LHCN-M2 (cell line): ENCODE data around the gene CEP89. TPM values are rescaled to one million over a fixed set of nuclear protein-coding genes. Genes with fewer than 3 reads are reported as not detected.
A peak's percentile ranks its signal among the peaks of the same experiment; 100 is the strongest.
"Not testable (repeated sequence)": the region's sequence is repeated elsewhere in the genome, so short reads cannot be mapped to it uniquely, and the experiment has no call there.

Experiments used
- DNase-seq: peaks from one replicate; pipeline ENCODE4 v3.0.0-alpha.2; 2012; ENCODE audit warnings: low read depth
- total RNA-seq: library from RNA; depleted of rRNA; stranded (reverse); fragments of >200 nt; gene quantifications from 2 replicates; pipeline ENCODE4 v1.2.3, GENCODE V29; 2014

Gene CEP89
- total RNA-seq, 1 experiment from 2014 or later = 21.4 TPM

DNA sequence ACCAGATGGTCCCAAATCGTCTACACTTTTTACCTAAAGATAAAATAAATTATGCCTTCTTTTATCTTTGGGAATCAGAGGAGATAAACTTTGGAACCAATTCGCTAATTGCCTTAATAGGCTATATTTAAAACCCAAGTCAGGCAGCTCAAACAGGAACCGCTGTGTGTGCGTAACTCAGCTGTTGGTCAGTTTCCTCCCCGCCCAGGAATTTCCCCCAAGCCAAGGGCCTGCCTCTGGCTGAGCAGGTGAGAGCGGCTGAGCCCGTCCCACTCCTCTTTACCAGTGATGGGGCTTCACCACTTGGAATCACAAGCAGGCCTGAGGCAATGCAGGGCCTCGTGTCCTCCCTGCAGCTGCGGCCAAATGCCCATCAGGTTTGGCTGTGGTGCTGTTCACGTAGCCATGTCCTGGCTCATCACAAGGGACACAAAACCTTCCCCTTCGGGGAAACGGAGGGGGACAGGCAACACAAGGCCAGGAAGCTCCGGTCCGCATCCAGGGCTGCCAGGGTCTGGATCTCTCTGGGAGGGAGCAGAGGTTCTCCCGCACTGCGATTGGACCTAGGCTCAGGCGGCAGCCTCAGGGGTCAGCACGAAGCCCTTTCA, 101.7 kb downstream of the CEP89 start:
- DNase-seq = no peak

GRCh38 chr19:32869369-32869965, 102.3 kb downstream of the CEP89 start, which contains the start of gene SLC7A9:
SLC7A9 (minus strand) TSS chr19:32869767; CDS start chr19:32868534, 1,233 bp downstream.
- no peak for DNase-seq

- DNase-seq = no peak
Observed at GRCh38 chr19:32868206-32868950, 103.4 kb downstream of the CEP89 start.

GRCh38 chr19:32867436-32867835, 104.3 kb downstream of the CEP89 start:
- DNase-seq = not testable (repeated sequence)

DNA sequence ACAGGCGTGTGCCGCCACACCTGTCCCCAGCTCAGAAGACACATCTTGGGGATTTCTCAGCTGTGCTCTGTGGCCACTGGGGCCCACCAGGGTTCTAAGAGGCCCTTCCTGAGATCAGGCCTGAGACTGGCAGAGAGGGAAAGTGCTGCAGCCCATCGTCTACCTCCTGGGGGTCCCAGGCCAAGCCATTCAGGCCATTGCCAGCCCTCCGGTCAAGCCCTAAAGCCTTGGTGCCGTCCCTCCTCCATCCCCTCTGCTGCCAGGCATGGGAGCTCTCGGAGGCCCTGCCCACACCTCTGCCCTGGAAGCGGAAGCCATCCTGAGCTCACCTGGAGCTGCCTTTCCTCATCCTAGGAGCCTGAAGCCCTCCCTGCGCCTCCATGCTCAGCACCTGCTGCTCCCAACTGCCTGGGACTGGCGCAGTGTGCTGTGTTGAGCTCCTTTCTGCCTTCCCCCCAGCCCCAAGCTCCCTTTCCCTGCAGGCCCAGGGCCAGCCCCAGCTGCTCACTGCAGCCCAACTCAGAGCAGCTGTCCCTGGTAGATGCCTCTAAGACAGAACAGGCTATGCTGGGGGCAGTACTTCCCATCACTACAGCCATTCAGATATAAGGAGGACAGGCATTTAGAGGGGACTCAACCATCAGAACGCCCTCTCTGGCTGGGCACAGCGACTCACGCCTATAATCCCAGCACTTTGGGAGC, 105.0 kb downstream of the CEP89 start:
- DNase-seq = peak; percentile 20

DNA sequence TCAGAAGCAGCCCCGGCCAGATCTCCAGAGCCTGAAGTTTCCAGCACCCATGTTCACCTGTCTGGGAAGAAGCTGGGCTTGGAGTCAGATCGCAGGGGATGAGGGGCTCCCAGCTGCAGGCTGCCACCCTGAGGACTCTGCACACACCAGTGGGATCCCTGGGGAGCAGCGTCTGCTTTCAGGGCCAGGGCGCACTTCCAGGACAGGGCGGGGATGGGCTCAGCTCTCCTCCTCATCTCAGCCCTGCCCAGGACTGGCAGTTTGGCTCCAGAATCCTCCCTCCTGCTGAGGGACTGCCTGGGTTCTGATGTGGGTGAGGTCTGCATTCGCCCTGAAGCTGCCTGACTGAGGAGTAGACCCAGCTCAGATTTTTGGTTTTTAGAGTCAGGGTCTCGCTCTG, 105.7 kb downstream of the CEP89 start:
- DNase-seq = no peak

- DNase-seq = peak; percentile 37
Observed at GRCh38 chr19:32865326-32865725, 106.4 kb downstream of the CEP89 start.

GRCh38 chr19:32864318-32865007, 107.3 kb downstream of the CEP89 start:
- DNase-seq = no peak

- DNase-seq = no peak
Observed at GRCh38 chr19:32863841-32864240, 107.9 kb downstream of the CEP89 start.

GRCh38 chr19:32863301-32863700, 108.5 kb downstream of the CEP89 start:
- DNase-seq = no peak

- no peak for DNase-seq
Observed at GRCh38 chr19:32862741-32863140, 109.0 kb downstream of the CEP89 start.

DNA sequence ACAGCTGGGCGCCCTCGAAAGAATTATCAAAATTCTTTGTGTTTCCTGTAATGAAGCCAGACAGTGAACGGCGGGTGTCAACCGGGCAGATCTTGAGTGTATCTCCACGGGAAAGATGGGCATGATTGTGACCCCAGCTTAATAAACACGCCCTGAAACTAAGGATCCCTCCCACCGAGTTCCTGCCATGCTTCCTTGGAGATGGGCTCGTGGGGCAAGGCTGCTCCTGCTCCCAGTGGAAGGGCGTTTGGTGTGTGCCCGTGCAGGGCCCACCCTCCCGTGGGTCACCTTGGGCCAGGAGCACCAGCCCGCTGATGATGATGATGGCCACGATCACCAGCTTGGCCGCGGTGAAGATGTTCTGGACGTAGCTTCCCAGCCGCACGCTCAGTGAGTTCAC, 109.6 kb downstream of the CEP89 start:
- no peak for DNase-seq

DNA sequence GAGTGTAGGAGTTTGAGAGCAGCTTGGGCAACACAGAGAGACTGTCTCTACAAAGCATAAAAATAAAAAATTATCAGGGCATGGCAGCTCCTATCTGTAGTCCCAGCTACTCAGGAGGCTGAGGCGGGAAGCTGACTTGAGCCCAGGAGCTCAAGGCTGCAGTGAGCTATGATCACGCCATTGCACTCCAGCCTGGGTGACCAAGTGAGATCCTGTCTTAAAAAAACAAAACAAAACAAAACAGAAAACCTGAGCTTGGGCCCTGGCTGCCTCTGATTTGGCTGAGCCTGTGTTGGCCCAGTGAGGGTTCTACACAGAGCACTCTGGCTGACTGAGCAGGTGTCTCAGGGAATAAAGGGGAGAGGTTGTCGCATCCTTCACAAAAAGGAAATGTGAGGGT, 110.2 kb downstream of the CEP89 start:
- DNase-seq = no peak

GRCh38 chr19:32859591-32859990, 112.2 kb downstream of the CEP89 start:
- no peak for DNase-seq

DNA sequence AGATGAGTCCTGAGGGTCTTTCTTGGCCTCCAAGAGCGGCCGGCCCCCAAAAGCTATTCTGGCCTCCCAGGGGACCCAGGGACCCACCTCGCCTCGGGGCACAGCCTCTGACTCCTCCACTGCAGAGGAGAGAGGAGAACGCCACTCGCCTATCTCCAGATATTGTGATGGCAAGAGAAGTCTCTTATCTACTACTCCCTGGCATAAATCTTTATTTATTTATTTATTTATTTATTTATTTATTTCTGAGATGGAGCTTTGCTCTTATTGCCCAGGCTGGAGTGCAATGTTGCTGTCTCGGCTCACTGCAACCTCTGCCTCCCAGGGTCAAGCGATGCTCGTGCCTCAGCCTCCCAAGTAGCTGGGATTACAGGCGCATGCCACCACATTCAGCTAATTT, 113.2 kb downstream of the CEP89 start:
- no peak for DNase-seq

- no peak for DNase-seq
Observed at GRCh38 chr19:32858155-32858554, 113.6 kb downstream of the CEP89 start.

DNA sequence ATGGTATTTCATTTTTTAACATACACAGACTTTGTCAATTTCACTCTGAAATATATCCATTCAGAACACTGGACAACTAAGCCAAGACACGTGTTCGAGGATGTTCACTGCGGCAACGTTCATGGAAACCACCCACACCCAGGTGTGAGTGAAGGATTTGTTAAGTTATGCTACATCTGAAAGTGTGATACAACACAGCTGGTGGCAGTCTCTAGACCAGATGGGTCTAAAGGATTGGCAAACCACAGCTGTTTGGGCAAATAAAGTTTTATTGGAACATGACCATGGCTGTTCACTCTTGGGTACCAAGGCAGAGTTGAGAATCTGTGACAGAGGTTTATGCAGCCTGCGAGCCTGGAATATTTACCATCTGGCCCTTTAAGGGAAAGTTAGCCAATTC, 114.2 kb downstream of the CEP89 start:
- no peak for DNase-seq

DNA sequence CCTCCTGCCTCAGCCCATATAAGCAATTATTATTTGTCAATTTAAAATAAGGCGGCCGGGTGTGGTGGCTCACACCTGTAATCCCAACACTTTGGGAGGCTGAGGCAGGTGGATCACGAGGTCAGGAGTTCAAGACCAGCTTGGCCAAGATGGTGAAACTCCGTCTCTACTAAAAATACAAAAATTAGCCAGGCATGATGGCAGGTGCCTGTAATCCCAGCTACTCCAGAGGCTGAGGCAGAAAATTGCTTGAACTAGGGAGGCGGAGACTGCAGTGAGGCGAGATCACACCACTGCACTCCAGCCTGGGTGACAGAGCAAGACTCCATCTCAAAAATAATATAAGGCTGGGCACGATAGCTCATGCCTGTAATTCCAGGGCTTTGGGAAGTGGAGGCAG, 114.9 kb downstream of the CEP89 start:
- not testable (repeated sequence) for DNase-seq

DNA sequence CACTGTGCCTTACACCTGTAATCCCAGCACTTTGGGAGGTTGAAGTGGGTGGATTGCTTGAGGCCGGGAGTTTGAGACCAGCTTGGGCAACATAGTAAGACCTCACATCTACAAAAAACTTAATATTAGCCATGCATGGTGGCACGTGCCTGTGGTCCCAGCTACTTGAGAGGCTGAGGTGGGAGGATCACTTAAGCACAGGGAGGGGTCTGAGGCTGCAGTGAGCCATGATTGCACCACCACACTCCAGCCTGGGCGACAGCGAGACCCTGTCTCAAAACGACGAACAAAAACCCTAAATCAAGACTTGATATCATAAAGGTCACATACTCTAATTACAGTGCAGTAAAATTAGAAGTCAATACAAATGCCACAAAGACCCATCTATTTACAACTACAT, 119.5 kb downstream of the CEP89 start:
- DNase-seq = no peak

- not testable (repeated sequence) for DNase-seq
Observed at GRCh38 chr19:32848035-32848434, 123.7 kb downstream of the CEP89 start.

- no peak for DNase-seq
Observed at GRCh38 chr19:32843716-32844245, 128.0 kb downstream of the CEP89 start.
